Left lung (tissue), 10 donors: ENCODE data around the gene GPX4. TPM values are rescaled to one million over a fixed set of nuclear protein-coding genes. Genes with fewer than 3 reads are reported as not detected.
A peak's percentile ranks its signal among the peaks of the same experiment; 100 is the strongest.

Source experiments
- ATAC-seq: fragments of 200-7000 bp; cut with Tn5 transposase; one replicate; pipeline ENCODE4 v1.9.1; 2020; ENCODE audit warnings: moderate library complexity
- DNase-seq, 4 donors: peaks; one replicate each; pipeline ENCODE4 v3.0.0-alpha.2; 2013 to 2020
- H3K27ac ChIP-seq, 2 donors: fragments of 200-600 bp; sonication (generic) in 1 of 2; one replicate each; pipeline versions ENCODE4 v1.5.0 to v1.8.0; 2020 to 2021
- H3K27me3 ChIP-seq, 2 donors: fragments of 200-600 bp; sonication (generic) in 1 of 2; one replicate each; pipeline versions ENCODE4 v1.5.0 to v1.8.0; 2020 to 2021
- H3K36me3 ChIP-seq, 2 donors: fragments of 200-600 bp; sonication (generic) in 1 of 2; one replicate each; pipeline versions ENCODE4 v1.5.0 to v1.8.0; 2020 to 2021
- H3K4me1 ChIP-seq, 2 donors: fragments of 200-600 bp; one replicate each; pipeline ENCODE4 v1.8.0; 2021
- H3K4me3 ChIP-seq, 2 donors: fragments of 200-600 bp; sonication (generic) in 1 of 2; one replicate each; pipeline versions ENCODE4 v1.5.0 to v1.8.0; 2020 to 2021; ENCODE audit warnings: mild to moderate bottlenecking in 1 of 2
- H3K9me3 ChIP-seq, 2 donors: fragments of 200-600 bp; sonication (generic) in 1 of 2; one replicate each; pipeline versions ENCODE4 v1.5.0 to v1.8.0; 2020 to 2021
- intact Hi-C, 2 donors: fragments of 100-400 bp; cut with DNase I; formaldehyde crosslinking; loops; one replicate each; pipeline versions ENCODE4 v1.11.2 to v1.14.2; 2022
- polyA plus RNA-seq, 6 donors: library from polyadenylated mRNA; unstranded; fragments of 120-200 nt; gene quantifications; one replicate each; pipeline ENCODE4 v1.2.1, GENCODE V29; 2013; ENCODE audit not compliant: insufficient read length in 6 of 6
- total RNA-seq, 2 donors: library from RNA; stranded (reverse); fragmentation: NEBNext Ultra II Directional; extraction: Animal tissue kit (Norgen Biotek cat#: 25700); gene quantifications; one replicate each; pipeline ENCODE4 v1.2.1, GENCODE V29; 2021
- TF ChIP-seq, protein P1 (sequence below), 2 donors: fragments of 200-600 bp; sonication (generic) in 1 of 2; IDR thresholded peaks; one replicate each; pipeline versions ENCODE4 v1.5.0 to v1.8.0; 2021; ENCODE audit warnings: antibody characterized with exemption in 2 of 2
- donor health status: DM: no; HTN: yes; CAD: no.
- donor health status: DM: no; HTN: no; CAD: no.

The GPX4 gene
- total and polyA plus RNA-seq, 8 donors, result 146 to 365 (median 213) TPM

DNA sequence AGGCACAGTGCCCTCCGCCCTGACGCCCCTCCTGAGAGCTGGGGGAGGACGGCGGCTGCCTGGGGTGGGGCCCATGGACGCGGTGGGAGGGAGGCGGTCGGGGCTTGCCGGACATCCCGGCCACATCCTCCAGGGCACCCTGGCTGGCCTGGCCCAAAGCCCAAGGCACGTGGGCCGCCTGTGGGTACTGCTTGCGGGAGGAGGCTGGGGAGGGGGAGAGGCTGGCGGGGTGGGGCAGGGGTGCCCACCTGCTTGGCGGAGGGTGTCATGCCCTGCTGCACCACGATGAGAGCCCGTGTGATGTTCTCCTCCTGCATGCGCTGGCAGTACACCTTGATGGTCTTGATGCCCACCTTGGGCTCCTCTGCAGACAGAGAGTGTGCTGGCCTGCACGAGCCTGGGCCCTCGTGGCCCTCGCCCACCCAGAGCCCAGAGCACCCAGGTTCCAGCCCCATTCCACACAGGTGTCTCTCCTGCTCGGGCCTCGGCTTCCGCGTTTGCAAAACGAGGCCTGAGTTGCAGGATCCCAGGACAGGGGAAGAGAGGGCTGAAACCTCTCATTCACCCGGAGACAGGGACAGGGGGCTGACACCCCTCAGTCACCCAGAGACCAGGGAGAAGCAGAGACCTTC lies 12.1 kb upstream of the GPX4 start:
- Histone ChIP-seq H3K9me3 (no peaks in the 10 kb centered on the region), H3K4me3 (no peak overlapping the region), H3K4me1 (peaks cover 8 to 67% of the 10 kb centered on the region in 2 donors), H3K27me3 (no peaks in the 10 kb centered on the region), H3K27ac (no peak overlapping the region), H3K36me3 (peaks cover 0 to 72% of the 10 kb centered on the region in 2 donors)
- intact Hi-C loops, result no loop called here
- ATAC-seq (no peak), DNase-seq (no peak)
- TF ChIP-seq, protein P1, sequence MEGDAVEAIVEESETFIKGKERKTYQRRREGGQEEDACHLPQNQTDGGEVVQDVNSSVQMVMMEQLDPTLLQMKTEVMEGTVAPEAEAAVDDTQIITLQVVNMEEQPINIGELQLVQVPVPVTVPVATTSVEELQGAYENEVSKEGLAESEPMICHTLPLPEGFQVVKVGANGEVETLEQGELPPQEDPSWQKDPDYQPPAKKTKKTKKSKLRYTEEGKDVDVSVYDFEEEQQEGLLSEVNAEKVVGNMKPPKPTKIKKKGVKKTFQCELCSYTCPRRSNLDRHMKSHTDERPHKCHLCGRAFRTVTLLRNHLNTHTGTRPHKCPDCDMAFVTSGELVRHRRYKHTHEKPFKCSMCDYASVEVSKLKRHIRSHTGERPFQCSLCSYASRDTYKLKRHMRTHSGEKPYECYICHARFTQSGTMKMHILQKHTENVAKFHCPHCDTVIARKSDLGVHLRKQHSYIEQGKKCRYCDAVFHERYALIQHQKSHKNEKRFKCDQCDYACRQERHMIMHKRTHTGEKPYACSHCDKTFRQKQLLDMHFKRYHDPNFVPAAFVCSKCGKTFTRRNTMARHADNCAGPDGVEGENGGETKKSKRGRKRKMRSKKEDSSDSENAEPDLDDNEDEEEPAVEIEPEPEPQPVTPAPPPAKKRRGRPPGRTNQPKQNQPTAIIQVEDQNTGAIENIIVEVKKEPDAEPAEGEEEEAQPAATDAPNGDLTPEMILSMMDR (IDR thresholded peaks at IDR 0.05), result no peak

DNA sequence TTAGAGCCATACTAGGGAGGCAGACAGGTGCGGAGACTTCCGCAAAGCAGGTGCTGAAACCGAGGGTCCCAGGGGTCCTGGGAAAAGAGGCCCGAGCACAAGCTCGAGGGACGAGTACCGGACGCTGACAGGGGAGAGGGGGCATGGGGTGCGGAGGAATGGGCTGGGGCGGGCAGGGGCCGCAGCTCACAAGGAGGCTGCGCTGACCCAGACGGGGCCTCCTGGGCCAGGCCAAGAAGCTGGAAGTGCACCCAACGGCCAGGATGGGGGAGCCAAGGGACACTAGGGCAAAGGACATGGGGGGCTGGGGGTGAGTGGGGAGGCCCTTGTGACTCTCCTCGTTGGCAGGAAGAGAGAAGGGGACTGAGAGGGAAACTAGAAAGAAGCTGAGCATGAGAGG lies 10.5 kb upstream of the GPX4 start:
- peak overlapping the region in 1 of 2 donors; percentile 87 for H3K4me3 ChIP-seq
- peaks cover 0 to 55% of the 10 kb centered on the region in 2 donors for H3K36me3 ChIP-seq
- TF ChIP-seq, protein P1 (IDR thresholded peaks at IDR 0.05), result no peak
- no peaks in the 10 kb centered on the region for H3K9me3 ChIP-seq
- intact Hi-C loops, result no loop called here
- H3K4me1 ChIP-seq, result peaks cover 8 to 62% of the 10 kb centered on the region in 2 donors
- no peak overlapping the region for H3K27ac ChIP-seq
- DNase-seq (no peak), ATAC-seq (no peak)
- no peaks in the 10 kb centered on the region for H3K27me3 ChIP-seq

GRCh38 chr19:1093811-1094553 lies 9.8 kb upstream of the GPX4 start:
- ATAC-seq (no peak), DNase-seq (no peak)
- no peaks in the 10 kb centered on the region for H3K27me3 ChIP-seq
- intact Hi-C loops, result no loop called here
- H3K4me1 ChIP-seq, result peaks cover 13 to 62% of the 10 kb centered on the region in 2 donors
- peak overlapping the region in 1 of 2 donors; percentile 78 for H3K27ac ChIP-seq
- H3K9me3 ChIP-seq, result no peaks in the 10 kb centered on the region
- TF ChIP-seq, protein P1 (IDR thresholded peaks at IDR 0.05), result no peak
- peak overlapping the region; percentile 87 to 88 for H3K4me3 ChIP-seq
- H3K36me3 ChIP-seq, result peaks cover 0 to 49% of the 10 kb centered on the region in 2 donors

- TF ChIP-seq, protein P1 (IDR thresholded peaks at IDR 0.05), result no peak
- Histone ChIP-seq H3K36me3 (peaks cover 0 to 42% of the 10 kb centered on the region in 2 donors), H3K9me3 (no peaks in the 10 kb centered on the region), H3K27me3 (no peaks in the 10 kb centered on the region), H3K4me1 (peaks cover 17 to 62% of the 10 kb centered on the region in 2 donors), H3K27ac (peak overlapping the region in 1 of 2 donors; percentile 78), H3K4me3 (peak overlapping the region; percentile 87 to 88)
- intact Hi-C loops, result no loop called here
- ATAC-seq (no peak), DNase-seq (no peak)
Observed at GRCh38 chr19:1094655-1094977, 9.2 kb upstream of the GPX4 start.

GRCh38 chr19:1094978-1095701 lies 8.7 kb upstream of the GPX4 start, which contains the start of gene POLR2E:
POLR2E (minus strand) TSS chr19:1095375; CDS start chr19:1095315, 60 bp downstream.
- H3K36me3 ChIP-seq, result peaks cover 0 to 37% of the 10 kb centered on the region in 2 donors
- peak within 1 kb of the TSS; percentile 37 to 78 for H3K27ac ChIP-seq
- H3K4me1 ChIP-seq, result peaks cover 17 to 63% of the 10 kb centered on the region in 2 donors
- TF ChIP-seq, protein P1 (IDR thresholded peaks at IDR 0.05), result no peak
- intact Hi-C loops, result no loop called here
- H3K27me3 ChIP-seq, result no peaks in the 10 kb centered on the region
- peak within 1 kb of the TSS; percentile 87 to 88 for H3K4me3 ChIP-seq
- peak; percentile 96 to 100 (median 99) for DNase-seq
- peak; percentile 89 for ATAC-seq
- H3K9me3 ChIP-seq, result peaks cover 0 to 1% of the 10 kb centered on the region in 2 donors
